GM12878 (cell line): ENCODE data around the gene ARHGAP6. TPM values are rescaled to one million over a fixed set of nuclear protein-coding genes. Genes with fewer than 3 reads are reported as not detected.
A peak's percentile ranks its signal among the peaks of the same experiment; 100 is the strongest.
"Not testable (repeated sequence)": the region's sequence is repeated elsewhere in the genome, so short reads cannot be mapped to it uniquely, and the experiment has no call there.

Experiments used
- ATAC-seq: fragments of 200-7000 bp; cut with Tn5 transposase; 3 replicates; pipeline ENCODE4 v1.9.1; 2020; ENCODE audit warnings: mild to moderate bottlenecking, moderate library complexity
- BruUV-seq: library from RNA; stranded (reverse); fragments of 400-500 nt; replicated peaks from 2 replicates; lab custom pipeline; 2021; lab: Mats Ljungman, UMichigan
- CTCF ChIA-PET: fragments of 300-600 bp; sonication (Branson Sonifier 250); formaldehyde crosslinking; extraction: SDS; loops from one replicate; lab custom pipeline; 2021; ENCODE audit warnings: inconsistent platforms; lab: Yijun Ruan, JAX
- POLR2A ChIA-PET: fragments of 350-600 bp; formaldehyde crosslinking; extraction: SDS; loops from one replicate; lab custom pipeline; 2021; ENCODE audit warnings: inconsistent platforms; lab: Charles Lee
- RAD21 ChIA-PET: fragments of 300-600 bp; sonication (Branson Sonifier 250); formaldehyde crosslinking; loops from one replicate; lab custom pipeline; 2023; ENCODE audit warnings: antibody characterized with exemption; ENCODE audit not compliant: unreplicated experiment; lab: Charles Lee
- SMC1A ChIA-PET: fragments of 300-600 bp; sonication (Branson Sonifier 250); formaldehyde crosslinking; loops from one replicate; lab custom pipeline; 2023; ENCODE audit not compliant: unreplicated experiment, uncharacterized antibody; lab: Charles Lee
- DNase-seq: peaks from one replicate; pipeline ENCODE4 v3.0.0-alpha.2; 2011; ENCODE audit warnings: low read depth, low spot score
- FAIRE-seq: peaks from 3 replicates; lab custom pipeline; 2011; peaks lifted over from hg19 to GRCh38; lab: Jason Lieb, UNC
- H2AFZ ChIP-seq: 2 replicates; pipeline ENCODE4 v1.6.0; 2011; ENCODE audit warnings: low read depth, low read length, control low read depth; ENCODE audit not compliant: control insufficient read depth
- H3K27ac ChIP-seq: 2 replicates; pipeline ENCODE4 v1.5.1; 2011; ENCODE audit warnings: control low read depth; ENCODE audit not compliant: control insufficient read depth, insufficient read depth
- H3K27me3 ChIP-seq, 2 experiments: replicated peaks in 1 of 2; 2 replicates each; pipeline versions ENCODE4 v1.6.0 to v1.6.1; 2011; ENCODE audit warnings: low read length in 1 of 2; ENCODE audit not compliant: control insufficient read depth in 2 of 2, insufficient read depth in 2 of 2
- H3K36me3 ChIP-seq, 2 experiments: 2 replicates each; pipeline ENCODE4 v1.5.1; 2011; ENCODE audit warnings: low read length in 1 of 2; ENCODE audit not compliant: control insufficient read depth in 2 of 2, insufficient read depth in 2 of 2
- H3K4me1 ChIP-seq: 2 replicates; pipeline ENCODE4 v1.6.1; 2011; ENCODE audit warnings: mild to moderate bottlenecking, low read length, moderate library complexity, mixed read lengths; ENCODE audit not compliant: control insufficient read depth, insufficient read depth
- H3K4me2 ChIP-seq: 2 replicates; pipeline ENCODE4 v1.6.0; 2011; ENCODE audit warnings: control low read depth; ENCODE audit not compliant: control insufficient read depth, insufficient read depth
- H3K4me3 ChIP-seq: fragments of 200-600 bp; sonication (generic); 2 replicates; pipeline ENCODE4 v1.5.1; 2016
- H3K79me2 ChIP-seq: 2 replicates; pipeline ENCODE4 v1.6.0; 2011; ENCODE audit warnings: low read length; ENCODE audit not compliant: control insufficient read depth, insufficient read depth
- H3K9ac ChIP-seq: 2 replicates; pipeline ENCODE4 v1.8.0; 2011; ENCODE audit warnings: low read length, control low read depth, mixed read lengths; ENCODE audit not compliant: control insufficient read depth, insufficient read depth
- H3K9me3 ChIP-seq: replicated peaks from 3 replicates; pipeline ENCODE4 v1.5.1; 2011; ENCODE audit warnings: mild to moderate bottlenecking, low read length; ENCODE audit not compliant: control insufficient read depth, insufficient read depth
- H4K20me1 ChIP-seq: 2 replicates; pipeline ENCODE4 v1.6.0; 2011; ENCODE audit not compliant: control insufficient read depth, insufficient read depth
- CEBPB ChIP-seq, 2 experiments: fragments of 150-350 bp in 1 of 2; IDR thresholded peaks; 2 replicates each; pipeline ENCODE4 v1.6.1; 2012 to 2014; ENCODE audit warnings: low read depth in 2 of 2, low read length in 2 of 2, borderline replicate concordance in 1 of 2, inconsistent platforms in 1 of 2
- TCF3 ChIP-seq: IDR thresholded peaks from 2 replicates; pipeline ENCODE4 v1.6.1; 2012; ENCODE audit warnings: low read depth, mild to moderate bottlenecking, low read length, borderline replicate concordance; ENCODE audit not compliant: insufficient read depth
- WGBS: methylation state at CpG from one replicate; pipeline ENCODE4 v1.1.6; 2016; ENCODE audit warnings: low lambda C conversion rate; ENCODE audit not compliant: insufficient replicate concordance, insufficient coverage; ENCODE audit errors: missing lambda C conversion rate; 5-methylcytosine and 5-hydroxymethylcytosine counted together
- in situ Hi-C: fragments of 300-500 bp; cut with MboI; formaldehyde crosslinking; loops from 9 replicates; pipeline ENCODE4 v1.14.3; 2018; ENCODE audit warnings: mixed read lengths
- intact Hi-C: fragments of 100-400 bp; cut with micrococcal nuclease; formaldehyde crosslinking; loops from one replicate; pipeline ENCODE4 v1.14.2; 2022; ENCODE audit not compliant: unreplicated experiment
- polyA plus RNA-seq, 11 experiments: library from polyadenylated mRNA; depleted of rRNA in 4 of 11; unstranded in 6 of 11; stranded (reverse) in 5 of 11; fragments of >200 nt; fragmentation: Nextera tagmentation in 4 of 11; fragmentation: Illumina TruSeq in 1 of 11; extraction: Ambion mirVana in 4 of 11; extraction: Trizol in 1 of 11; gene quantifications; 1 replicate in 1 of 11; 2 replicates in 10 of 11; pipeline versions ENCODE4 v1.2.1 to v1.2.3, GENCODE V29; 2011 to 2016; ENCODE audit warnings: inconsistent platforms in 2 of 11, missing spikeins in 2 of 11, low read depth in 1 of 11
- total RNA-seq, 4 experiments: library from RNA; depleted of rRNA in 3 of 4; stranded (reverse); fragments of >200 nt in 3 of 4; fragmentation: Illumina TruSeq in 1 of 4; extraction: Trizol in 1 of 4; gene quantifications; 2 replicates each; pipeline versions ENCODE4 v1.2.1 to v1.2.3, GENCODE V29; 2013 to 2021

The ARHGAP6 gene
- total and polyA plus RNA-seq, 10 of the 15 experiments (the other 5 are each of a cell fraction or from before 2014, with no cell fraction given), result 0.20 to 1.8 (median 0.76) TPM

GRCh38 chrX:11363069-11363594 lies 302.6 kb downstream of the ARHGAP6 start (continued):
- TF ChIP-seq TCF3, result 0 out of 2 replicates have a peak, but pooled peaks have one; percentile 10
- TF ChIP-seq CEBPB (IDR thresholded peaks at IDR 0.05; ENCODE audit: borderline replicate concordance in 1 of 2, low read depth in 2 of 2, low read length in 2 of 2), result 0 out of 4 replicates have a peak, but pooled peaks of 1 of the 2 experiments have one; percentile 39

- H3K9ac ChIP-seq, SMC1A ChIA-PET, H3K4me2 ChIP-seq, H3K4me1 ChIP-seq, H3K36me3 ChIP-seq, intact Hi-C loops, RAD21 ChIA-PET, H4K20me1 ChIP-seq, POLR2A ChIA-PET, H3K27me3 ChIP-seq, H2AFZ ChIP-seq, H3K4me3 ChIP-seq, FAIRE-seq, DNase-seq, ATAC-seq, H3K27ac ChIP-seq, in situ Hi-C loops, CTCF ChIA-PET, H3K9me3 ChIP-seq, H3K79me2 ChIP-seq, BruUV-seq: not testable (repeated sequence)
- WGBS, result 25% methylated on average over 3 of the region's 3 CpGs
Observed at GRCh38 chrX:11361666-11362065, 304.1 kb downstream of the ARHGAP6 start.

GRCh38 chrX:11355944-11356343 lies 309.8 kb downstream of the ARHGAP6 start:
- H3K27ac ChIP-seq, H3K4me2 ChIP-seq, H3K4me1 ChIP-seq, H3K9ac ChIP-seq, H3K4me3 ChIP-seq, intact Hi-C loops, H2AFZ ChIP-seq, H4K20me1 ChIP-seq, POLR2A ChIA-PET, H3K27me3 ChIP-seq, FAIRE-seq, ATAC-seq, H3K79me2 ChIP-seq, DNase-seq, SMC1A ChIA-PET, H3K9me3 ChIP-seq, in situ Hi-C loops, H3K36me3 ChIP-seq, BruUV-seq, RAD21 ChIA-PET: not testable (repeated sequence)
- CTCF ChIA-PET, result interaction anchor here (0.8 kb wide), 1 partner anchor 26 kb away, joined by 3 read pairs; no protein-coding TSS in a partner anchor
- 25% methylated on average over 2 of the region's 2 CpGs for WGBS
